Fibroblast of lung (primary cell): ENCODE measurements around the gene TMEM132D. TPM values are rescaled to one million over a fixed set of nuclear protein-coding genes. Genes with fewer than 3 reads are reported as not detected.
A peak's percentile ranks its signal among the peaks of the same experiment; 100 is the strongest.

Experiments
- DNase-seq, 2 donors: peaks; one replicate each; pipeline versions ENCODE4 v3.0.0 to v3.0.0-alpha.2; 2010; ENCODE audit warnings: low read depth in 2 of 2
- H2AFZ ChIP-seq: 2 replicates; pipeline ENCODE4 v1.5.1; 2012; ENCODE audit warnings: low read length, control low read depth, inconsistent platforms
- H3K27ac ChIP-seq: 2 replicates; pipeline ENCODE4 v1.5.1; 2011; ENCODE audit warnings: low read length, control low read depth; ENCODE audit not compliant: insufficient read depth
- H3K27me3 ChIP-seq: 2 replicates; pipeline ENCODE4 v1.5.1; 2011; ENCODE audit warnings: mild to moderate bottlenecking, low read length; ENCODE audit not compliant: control insufficient read depth, insufficient read depth
- H3K36me3 ChIP-seq: 2 replicates; pipeline ENCODE4 v1.5.1; 2011; ENCODE audit warnings: low read length; ENCODE audit not compliant: control insufficient read depth, insufficient read depth
- H3K4me1 ChIP-seq: 2 replicates; pipeline ENCODE4 v1.5.1; 2011; ENCODE audit warnings: low read length; ENCODE audit not compliant: control insufficient read depth, insufficient read depth; ENCODE audit errors: extremely low read depth
- H3K4me2 ChIP-seq: 2 replicates; pipeline ENCODE4 v1.5.1; 2011; ENCODE audit warnings: low read length, control low read depth; ENCODE audit not compliant: insufficient read depth; ENCODE audit errors: extremely low read depth
- H3K4me3 ChIP-seq, 4 experiments: fragments of 200-600 bp in 1 of 4; sonication (generic) in 1 of 4; replicated peaks in 1 of 4; 2 replicates each; pipeline ENCODE4 v1.5.1; 2011 to 2016; ENCODE audit warnings: low read length in 4 of 4, low read depth in 3 of 4, mild to moderate bottlenecking in 3 of 4, control low read depth in 2 of 4, inconsistent platforms in 1 of 4, mixed read lengths in 1 of 4; ENCODE audit not compliant: insufficient read depth in 1 of 4; ENCODE audit errors: control extremely low read depth in 1 of 4
- H3K79me2 ChIP-seq: 2 replicates; pipeline ENCODE4 v1.5.1; 2012; ENCODE audit warnings: mild to moderate bottlenecking, low read length, inconsistent platforms; ENCODE audit not compliant: control insufficient read depth, insufficient read depth
- H3K9ac ChIP-seq: 2 replicates; pipeline ENCODE4 v1.5.1; 2011; ENCODE audit warnings: mild to moderate bottlenecking, low read length, control low read depth; ENCODE audit not compliant: insufficient read depth
- H3K9me3 ChIP-seq: 2 replicates; pipeline ENCODE4 v1.5.1; 2012; ENCODE audit warnings: low read depth, low read length; ENCODE audit not compliant: control insufficient read depth, insufficient read depth
- H4K20me1 ChIP-seq: 2 replicates; pipeline ENCODE4 v1.5.1; 2011; ENCODE audit warnings: low read length; ENCODE audit not compliant: control insufficient read depth, insufficient read depth; ENCODE audit errors: extremely low read depth
- CTCF ChIP-seq, 2 donors: IDR thresholded peaks in 1 of 2; conservative IDR thresholded peaks in 1 of 2; 1 replicate in 1 of 2; 2 replicates in 1 of 2; pipeline ENCODE4 v1.5.1; 2011 to 2012; ENCODE audit warnings: low read length in 2 of 2, control low read depth in 1 of 2, inconsistent platforms in 1 of 2, low read depth in 1 of 2, mild to moderate bottlenecking in 1 of 2
- EZH2 ChIP-seq: IDR thresholded peaks from 2 replicates; pipeline ENCODE4 v1.5.1; 2012; ENCODE audit warnings: low read length, control low read depth, mild to moderate bottlenecking; ENCODE audit errors: missing control alignments
- polyA plus RNA-seq, 2 donors: library from polyadenylated mRNA; depleted of rRNA in 1 of 2; stranded (reverse) in 1 of 2; unstranded in 1 of 2; fragments of >200 nt; gene quantifications; 2 replicates each; pipeline ENCODE4 v1.2.1, GENCODE V29; 2011 to 2012; ENCODE audit warnings: missing spikeins in 1 of 2
- total RNA-seq: library from RNA; depleted of rRNA; stranded (reverse); fragments of >200 nt; gene quantifications from 2 replicates; pipeline ENCODE4 v1.2.1, GENCODE V29; 2014

The TMEM132D gene
- total and polyA plus RNA-seq, 2 donors (not counting 1 experiment from before 2014, with no cell fraction given), result not detected

DNA sequence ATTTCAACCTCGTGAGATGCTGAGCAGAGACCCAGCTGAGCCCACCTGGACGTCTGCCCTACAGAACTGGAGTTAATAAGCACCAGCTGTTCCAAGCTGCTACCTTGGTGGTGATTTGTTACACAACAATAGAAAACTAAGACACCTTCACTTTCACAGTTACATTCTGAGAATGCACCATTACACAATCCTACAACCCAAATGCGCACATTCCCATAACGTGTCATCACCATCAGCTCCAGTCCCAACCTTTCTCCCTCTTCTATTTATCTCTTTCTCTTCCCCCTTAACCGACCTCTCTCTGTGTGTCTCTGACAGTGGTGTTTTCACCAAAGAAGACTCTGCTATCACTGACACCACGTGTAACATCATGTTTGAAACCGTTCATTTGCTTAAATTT, 91.9 kb downstream of the TMEM132D start:
- Histone ChIP-seq H3K4me2 (no peak overlapping the region), H3K79me2 (no peaks in the 10 kb centered on the region), H3K27me3 (no peaks in the 10 kb centered on the region), H3K9ac (no peak overlapping the region), H3K4me1 (no peaks in the 10 kb centered on the region), H3K9me3 (no peaks in the 10 kb centered on the region), H3K36me3 (no peaks in the 10 kb centered on the region), H3K4me3 (no peak overlapping the region), H3K27ac (no peak overlapping the region), H4K20me1 (no peaks in the 10 kb centered on the region), H2AFZ (no peak overlapping the region)
- no peak for TF ChIP-seq EZH2
- DNase-seq, result no peak

- no peaks in the 10 kb centered on the region for H3K4me1 ChIP-seq
- H3K27ac ChIP-seq, result no peak overlapping the region
- no peaks in the 10 kb centered on the region for H3K9me3 ChIP-seq
- no peak overlapping the region for H3K9ac ChIP-seq
- no peaks in the 10 kb centered on the region for H4K20me1 ChIP-seq
- no peaks in the 10 kb centered on the region for H3K36me3 ChIP-seq
- no peak overlapping the region for H3K4me3 ChIP-seq
- H3K79me2 ChIP-seq, result no peaks in the 10 kb centered on the region
- H3K4me2 ChIP-seq, result no peak overlapping the region
- no peak for TF ChIP-seq CTCF (conservative IDR thresholded peaks at IDR 0.05 in 1 of 2, IDR thresholded peaks at IDR 0.05 in 1 of 2; ENCODE audit: low read depth in 1 of 2, low read length in 2 of 2)
- TF ChIP-seq EZH2, result no peak
- no peaks in the 10 kb centered on the region for H3K27me3 ChIP-seq
- no peak overlapping the region for H2AFZ ChIP-seq
- no peak for DNase-seq
Measured at GRCh38 chr12:129807136-129807535, 96.7 kb downstream of the TMEM132D start.

DNA sequence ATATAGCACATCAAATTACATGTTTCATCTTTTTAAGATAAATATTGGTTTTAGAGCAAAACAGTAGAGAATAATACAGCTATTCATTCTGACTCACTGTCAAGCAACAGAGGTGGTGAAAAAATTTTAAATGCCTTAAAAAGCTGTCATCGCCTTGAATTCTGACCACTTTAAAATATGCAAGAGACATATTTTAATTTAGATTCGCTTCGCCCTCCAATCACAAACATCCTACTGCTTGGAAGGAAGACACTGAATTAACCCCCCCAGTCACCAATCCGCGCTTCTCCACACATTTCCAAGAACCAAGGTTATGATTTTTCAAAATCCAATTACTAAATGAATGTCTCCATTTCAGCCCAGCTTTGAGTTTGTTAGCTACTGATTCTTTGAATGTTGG, 112.4 kb downstream of the TMEM132D start:
- H3K4me2 ChIP-seq, result no peak overlapping the region
- H3K36me3 ChIP-seq, result no peaks in the 10 kb centered on the region
- peak in 1 of 2 donors; percentile 39 for DNase-seq
- no peak overlapping the region for H2AFZ ChIP-seq
- H3K9me3 ChIP-seq, result no peaks in the 10 kb centered on the region
- H4K20me1 ChIP-seq, result no peaks in the 10 kb centered on the region
- H3K27ac ChIP-seq, result no peak overlapping the region
- H3K9ac ChIP-seq, result no peak overlapping the region
- no peaks in the 10 kb centered on the region for H3K79me2 ChIP-seq
- no peak overlapping the region for H3K4me3 ChIP-seq
- H3K27me3 ChIP-seq, result no peaks in the 10 kb centered on the region
- no peak for TF ChIP-seq CTCF (conservative IDR thresholded peaks at IDR 0.05 in 1 of 2, IDR thresholded peaks at IDR 0.05 in 1 of 2; ENCODE audit: low read depth in 1 of 2, low read length in 2 of 2)
- no peak for TF ChIP-seq EZH2
- no peaks in the 10 kb centered on the region for H3K4me1 ChIP-seq
